Astrocyte (in vitro differentiated cells and primary cell): ENCODE data around the gene RPS10. TPM values are rescaled to one million over a fixed set of nuclear protein-coding genes. Genes with fewer than 3 reads are reported as not detected.

Source experiments
- DNase-seq: peaks from one replicate; pipeline ENCODE4 v3.0.0-alpha.2; 2010; ENCODE audit warnings: low read depth
- FAIRE-seq: peaks from 2 replicates; lab custom pipeline; 2011; peaks lifted over from hg19 to GRCh38; lab: Jason Lieb, UNC
- H2AFZ ChIP-seq: 2 replicates; pipeline ENCODE4 v1.6.0; 2012; ENCODE audit warnings: low read depth, low read length, inconsistent platforms
- H3K27ac ChIP-seq: 2 replicates; pipeline ENCODE4 v1.5.1; 2011; ENCODE audit warnings: low read depth, low read length, inconsistent platforms
- H3K27me3 ChIP-seq: 2 replicates; pipeline ENCODE4 v1.6.0; 2011; ENCODE audit warnings: low read length, inconsistent platforms; ENCODE audit not compliant: insufficient read depth
- H3K36me3 ChIP-seq: 2 replicates; pipeline ENCODE4 v1.5.1; 2011; ENCODE audit warnings: low read length, inconsistent platforms; ENCODE audit not compliant: insufficient read depth
- H3K4me1 ChIP-seq: 2 replicates; pipeline ENCODE4 v1.5.1; 2011; ENCODE audit warnings: low read length, inconsistent platforms; ENCODE audit not compliant: insufficient read depth
- H3K4me2 ChIP-seq: 2 replicates; pipeline ENCODE4 v1.6.0; 2012; ENCODE audit warnings: low read length, inconsistent platforms
- H3K4me3 ChIP-seq: 2 replicates; pipeline ENCODE4 v1.5.1; 2011; ENCODE audit warnings: low read depth, mild to moderate bottlenecking, low read length, inconsistent platforms; ENCODE audit not compliant: insufficient read depth
- H3K79me2 ChIP-seq: 2 replicates; pipeline ENCODE4 v1.6.0; 2012; ENCODE audit warnings: mild to moderate bottlenecking, low read length, inconsistent platforms; ENCODE audit not compliant: insufficient read depth
- H3K9ac ChIP-seq: 2 replicates; pipeline ENCODE4 v1.6.0; 2012; ENCODE audit warnings: mild to moderate bottlenecking, low read length, inconsistent platforms
- H3K9me3 ChIP-seq: 2 replicates; pipeline ENCODE4 v1.5.1; 2012; ENCODE audit warnings: low read depth, mild to moderate bottlenecking, low read length, inconsistent platforms; ENCODE audit not compliant: insufficient read depth
- H4K20me1 ChIP-seq: 2 replicates; pipeline ENCODE4 v1.6.0; 2012; ENCODE audit warnings: low read length, inconsistent platforms; ENCODE audit not compliant: insufficient read depth
- H3K27ac Mint-ChIP-seq: one replicate; pipeline ENCODE4 v1.8.0; 2021; ENCODE audit warnings: mild to moderate bottlenecking, mixed read lengths; ENCODE audit not compliant: unreplicated experiment
- H3K27me3 Mint-ChIP-seq: one replicate; pipeline ENCODE4 v1.8.0; 2021; ENCODE audit warnings: low read depth, mixed read lengths; ENCODE audit not compliant: unreplicated experiment
- H3K36me3 Mint-ChIP-seq: one replicate; pipeline ENCODE4 v1.8.0; 2021; ENCODE audit warnings: low read depth, mixed read lengths; ENCODE audit not compliant: unreplicated experiment
- H3K4me1 Mint-ChIP-seq: one replicate; pipeline ENCODE4 v1.8.0; 2021; ENCODE audit warnings: low read depth, mixed read lengths; ENCODE audit not compliant: unreplicated experiment
- H3K4me3 Mint-ChIP-seq: one replicate; pipeline ENCODE4 v1.8.0; 2021; ENCODE audit warnings: mild to moderate bottlenecking, moderate library complexity, mixed read lengths; ENCODE audit not compliant: unreplicated experiment
- H3K9me3 Mint-ChIP-seq: one replicate; pipeline ENCODE4 v1.8.0; 2021; ENCODE audit warnings: mild to moderate bottlenecking, mixed read lengths; ENCODE audit not compliant: unreplicated experiment
- CTCF ChIP-seq: IDR thresholded peaks from 2 replicates; pipeline ENCODE4 v1.5.1; 2011; ENCODE audit warnings: low read depth, mild to moderate bottlenecking, inconsistent platforms, low read length, moderate library complexity; ENCODE audit not compliant: insufficient read depth
- EZH2 ChIP-seq: IDR thresholded peaks from 2 replicates; pipeline ENCODE4 v1.6.1; 2012; ENCODE audit warnings: mild to moderate bottlenecking, low read length, inconsistent platforms; ENCODE audit not compliant: insufficient read depth
- total RNA-seq: library from RNA; stranded (reverse); gene quantifications from 2 replicates; pipeline ENCODE4 v1.2.1, GENCODE V29; 2021

RPS10 gene
- total RNA-seq, 1 donor from 2014 or later = 1,326 TPM

DNA sequence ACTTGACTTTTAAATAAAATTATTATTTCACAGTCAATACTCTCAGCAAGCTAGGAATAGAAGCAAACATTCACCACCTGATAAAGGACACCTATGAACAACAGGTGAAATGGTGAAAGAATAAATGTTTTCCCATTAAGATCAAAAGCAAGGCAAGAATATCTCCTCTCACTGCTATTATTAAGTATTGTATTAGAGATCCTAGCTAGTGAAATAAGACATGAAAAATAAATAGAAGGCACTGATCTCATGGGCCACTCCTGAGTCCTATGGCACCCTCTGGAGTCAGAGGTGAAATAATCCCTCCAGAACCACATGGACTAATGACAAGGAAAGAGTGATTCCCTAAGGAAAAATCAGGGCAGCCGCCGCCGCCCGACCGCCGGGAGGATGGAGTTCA is 29.4 kb downstream of the RPS10 start:
- Mint-ChIP-seq H3K4me3 (no peak overlapping the region), H3K9me3 (peaks cover 4% of the 10 kb centered on the region), H3K27ac (peak overlapping the region; percentile 47), H3K36me3 (no peaks in the 10 kb centered on the region), H3K27me3 (no peaks in the 10 kb centered on the region), H3K4me1 (peaks cover 5% of the 10 kb centered on the region)
- TF ChIP-seq EZH2 (no peak), CTCF (no peak)
- Histone ChIP-seq H3K4me2 (no peak overlapping the region), H3K9me3 (no peaks in the 10 kb centered on the region), H3K4me1 (no peaks in the 10 kb centered on the region), H3K27me3 (no peaks in the 10 kb centered on the region), H2AFZ (no peak overlapping the region), H4K20me1 (peaks cover 1% of the 10 kb centered on the region), H3K79me2 (peaks cover 15% of the 10 kb centered on the region), H3K4me3 (no peak overlapping the region), H3K27ac (no peak overlapping the region), H3K9ac (no peak overlapping the region), H3K36me3 (no peaks in the 10 kb centered on the region)
- FAIRE-seq = no peak
- DNase-seq = no peak

- Histone ChIP-seq H3K9me3 (no peaks in the 10 kb centered on the region), H2AFZ (no peak overlapping the region), H4K20me1 (peaks cover 21% of the 10 kb centered on the region), H3K27ac (no peak overlapping the region), H3K27me3 (no peaks in the 10 kb centered on the region), H3K36me3 (no peaks in the 10 kb centered on the region), H3K9ac (no peak overlapping the region), H3K79me2 (peaks cover 41% of the 10 kb centered on the region), H3K4me3 (no peak overlapping the region), H3K4me1 (peaks cover 7% of the 10 kb centered on the region), H3K4me2 (no peak overlapping the region)
- Mint-ChIP-seq H3K27me3 (no peaks in the 10 kb centered on the region), H3K27ac (no peak overlapping the region), H3K4me3 (peak overlapping the region; percentile 93), H3K4me1 (peaks cover 5% of the 10 kb centered on the region), H3K9me3 (peaks cover 4% of the 10 kb centered on the region), H3K36me3 (no peaks in the 10 kb centered on the region)
- TF ChIP-seq CTCF (no peak), EZH2 (no peak)
- FAIRE-seq (no peak), DNase-seq (no peak)
Measured at GRCh38 chr6:34393966-34394305, 31.9 kb downstream of the RPS10 start.

- FAIRE-seq (no peak), DNase-seq (no peak)
- H4K20me1 ChIP-seq = peaks cover 26% of the 10 kb centered on the region
- peak overlapping the region; percentile 93 for H3K4me3 Mint-ChIP-seq
- H3K79me2 ChIP-seq = peaks cover 47% of the 10 kb centered on the region
- no peak overlapping the region for H3K27ac ChIP-seq
- TF ChIP-seq CTCF (no peak), EZH2 (no peak)
- peak overlapping the region; percentile 81 for H2AFZ ChIP-seq
- H3K4me1 Mint-ChIP-seq = peaks cover 5% of the 10 kb centered on the region
- H3K9ac ChIP-seq = peak overlapping the region; percentile 92
- peaks cover 7% of the 10 kb centered on the region for H3K4me1 ChIP-seq
- no peaks in the 10 kb centered on the region for H3K9me3 ChIP-seq
- no peaks in the 10 kb centered on the region for H3K36me3 Mint-ChIP-seq
- peak overlapping the region; percentile 77 for H3K4me3 ChIP-seq
- H3K9me3 Mint-ChIP-seq = peaks cover 4% of the 10 kb centered on the region
- no peaks in the 10 kb centered on the region for H3K36me3 ChIP-seq
- H3K27me3 Mint-ChIP-seq = no peaks in the 10 kb centered on the region
- H3K4me2 ChIP-seq = peak overlapping the region; percentile 94
- no peaks in the 10 kb centered on the region for H3K27me3 ChIP-seq
- peak overlapping the region; percentile 85 for H3K27ac Mint-ChIP-seq
Measured at GRCh38 chr6:34393191-34393965, 32.5 kb downstream of the RPS10 start.
